B cell (primary cell): ENCODE measurements around the gene ADAMTS12. TPM values are rescaled to one million over a fixed set of nuclear protein-coding genes. Genes with fewer than 3 reads are reported as not detected.

ENCODE experiments used
- ATAC-seq: fragments of 200-7000 bp; cut with Tn5 transposase; one replicate; pipeline ENCODE4 v1.10.0; 2021; ENCODE audit warnings: low read depth, mild to moderate bottlenecking, moderate number of reproducible peaks, moderate library complexity
- CTCF ChIA-PET: fragments of 350-600 bp; sonication (Branson Sonifier 250); formaldehyde crosslinking; loops from one replicate; lab custom pipeline; 2021; ENCODE audit warnings: antibody characterized with exemption, inconsistent platforms; lab: Charles Lee
- POLR2A ChIA-PET: fragments of 350-600 bp; sonication (Branson Sonifier 250); formaldehyde crosslinking; loops from one replicate; lab custom pipeline; 2021; ENCODE audit warnings: antibody characterized with exemption; lab: Charles Lee
- DNase-seq: peaks from one replicate; pipeline ENCODE4 v3.0.0; 2013
- H2AFZ ChIP-seq: 2 replicates; pipeline ENCODE4 v1.6.1; 2012; ENCODE audit warnings: mild to moderate bottlenecking, low read depth, low read length; ENCODE audit not compliant: insufficient read depth, poor library complexity, severe bottlenecking
- H3K27ac ChIP-seq, 2 donors: 1 replicate in 1 of 2; 2 replicates in 1 of 2; pipeline ENCODE4 v1.5.1; 2012 to 2013; ENCODE audit warnings: low read length in 2 of 2, mild to moderate bottlenecking in 2 of 2, moderate library complexity in 1 of 2
- H3K27me3 ChIP-seq, 4 experiments: fragments of 200-600 bp in 1 of 4; sonication (generic) in 1 of 4; replicated peaks in 1 of 4; 1 replicate in 2 of 4; 2 replicates in 2 of 4; pipeline versions ENCODE4 v1.6.1 to v1.7.0; 2013 to 2016; ENCODE audit warnings: low read length in 3 of 4, mild to moderate bottlenecking in 2 of 4, mixed read lengths in 1 of 4, moderate library complexity in 1 of 4; ENCODE audit not compliant: insufficient read depth in 4 of 4, control insufficient read depth in 3 of 4; ENCODE audit errors: control extremely low read depth in 1 of 4
- H3K36me3 ChIP-seq, 2 experiments: replicated peaks in 1 of 2; 1 replicate in 1 of 2; 2 replicates in 1 of 2; pipeline versions ENCODE4 v1.6.1 to v1.7.1; 2013; ENCODE audit warnings: low read length in 1 of 2; ENCODE audit not compliant: insufficient read depth in 2 of 2, control insufficient read depth in 1 of 2; ENCODE audit errors: control extremely low read depth in 1 of 2, extremely low read depth in 1 of 2
- H3K4me1 ChIP-seq, 2 donors: fragments of 200-600 bp in 1 of 2; sonication (generic) in 1 of 2; 1 replicate in 1 of 2; 2 replicates in 1 of 2; pipeline versions ENCODE4 v1.5.1 to v1.6.1; 2013 to 2017; ENCODE audit warnings: low read length in 2 of 2; ENCODE audit not compliant: control insufficient read depth in 2 of 2, insufficient read depth in 2 of 2
- H3K4me2 ChIP-seq: replicated peaks from 2 replicates; pipeline ENCODE3; 2012; ENCODE audit warnings: mild to moderate bottlenecking, low read depth, low read length; ENCODE audit not compliant: poor library complexity, severe bottlenecking
- H3K4me3 ChIP-seq, 5 experiments: fragments of 200-600 bp in 1 of 5; sonication (generic) in 1 of 5; 1 replicate in 3 of 5; 2 replicates in 2 of 5; pipeline versions ENCODE4 v1.5.1 to v1.7.0; 2011 to 2016; ENCODE audit warnings: low read length in 4 of 5, mild to moderate bottlenecking in 4 of 5, low read depth in 2 of 5, control low read depth in 1 of 5, moderate library complexity in 1 of 5; ENCODE audit not compliant: insufficient read depth in 1 of 5; ENCODE audit errors: control extremely low read depth in 1 of 5, extremely low read depth in 1 of 5
- H3K79me2 ChIP-seq: fragments of 200-600 bp; sonication (generic); one replicate; pipeline ENCODE4 v1.6.0; 2016; ENCODE audit warnings: low read length; ENCODE audit not compliant: control insufficient read depth, insufficient read depth
- H3K9ac ChIP-seq: fragments of 200-600 bp; sonication (generic); 2 replicates; pipeline ENCODE4 v1.6.1; 2017; ENCODE audit warnings: mild to moderate bottlenecking, low read length, moderate library complexity
- H3K9me3 ChIP-seq, 3 donors: one replicate each; pipeline versions ENCODE4 v1.6.1 to v1.7.1; 2013; ENCODE audit warnings: low read length in 2 of 3; ENCODE audit not compliant: control insufficient read depth in 2 of 3, insufficient read depth in 1 of 3; ENCODE audit errors: control extremely low read depth in 1 of 3
- H4K20me1 ChIP-seq: 2 replicates; pipeline ENCODE4 v1.6.0; 2012; ENCODE audit warnings: mild to moderate bottlenecking, low read length; ENCODE audit not compliant: insufficient read depth, control insufficient read depth, poor library complexity, severe bottlenecking
- H3K27ac Mint-ChIP-seq: one replicate; pipeline ENCODE4 v1.8.0; 2021; ENCODE audit warnings: mixed read lengths
- H3K27me3 Mint-ChIP-seq: one replicate; pipeline ENCODE4 v1.8.0; 2021; ENCODE audit warnings: mixed read lengths
- H3K4me1 Mint-ChIP-seq: one replicate; pipeline ENCODE4 v1.8.0; 2021; ENCODE audit warnings: mixed read lengths
- H3K4me3 Mint-ChIP-seq: one replicate; pipeline ENCODE4 v1.8.0; 2021; ENCODE audit warnings: mixed read lengths
- H3K9me3 Mint-ChIP-seq: one replicate; pipeline ENCODE4 v1.8.0; 2022; ENCODE audit warnings: mixed read lengths; ENCODE audit not compliant: insufficient read depth
- CTCF ChIP-seq: fragments of 200-600 bp; IDR thresholded peaks from one replicate; pipeline ENCODE4 v1.8.0; 2022; ENCODE audit warnings: antibody characterized with exemption, mild to moderate bottlenecking
- EZH2 ChIP-seq: IDR thresholded peaks from 2 replicates; pipeline ENCODE4 v1.6.1; 2012; ENCODE audit warnings: borderline replicate concordance, low read depth, mild to moderate bottlenecking, moderate library complexity, low read length; ENCODE audit not compliant: insufficient read depth, poor library complexity, severe bottlenecking
- WGBS: methylation state at CpG from one replicate; pipeline ENCODE4 v1.1.5; 2013; ENCODE audit warnings: missing lambda C conversion rate; ENCODE audit not compliant: insufficient coverage; 5-methylcytosine and 5-hydroxymethylcytosine counted together
- intact Hi-C: fragments of 100-400 bp; cut with micrococcal nuclease; formaldehyde crosslinking; loops from one replicate; pipeline ENCODE4 v1.10.0; 2022
- polyA plus RNA-seq: library from polyadenylated mRNA; depleted of rRNA; stranded (reverse); fragments of >200 nt; gene quantifications from 2 replicates; pipeline ENCODE4 v1.2.3, GENCODE V29; 2012
- total RNA-seq, 2 donors: library from RNA; stranded (reverse); fragments of 120-200 nt in 1 of 2; gene quantifications; 1 replicate in 1 of 2; 2 replicates in 1 of 2; pipeline versions ENCODE4 v1.2.3 to v1.2.4, GENCODE V29; 2013 to 2022

ADAMTS12 gene
- total and polyA plus RNA-seq, 2 donors (not counting 1 experiment from before 2014, with no cell fraction given): not detected

GRCh38 chr5:33537240-33537639 is 354.6 kb downstream of the ADAMTS12 start:
- Histone ChIP-seq H3K27me3 (peaks cover 0 to 3% (median 0%) of the 10 kb centered on the region in 4 experiments), H3K4me1 (no peaks in the 10 kb centered on the region), H3K4me2 (no peak overlapping the region), H3K4me3 (no peak overlapping the region), H3K9ac (no peak overlapping the region), H3K79me2 (no peaks in the 10 kb centered on the region), H3K36me3 (no peaks in the 10 kb centered on the region), H4K20me1 (no peaks in the 10 kb centered on the region), H2AFZ (no peak overlapping the region), H3K9me3 (peaks cover 0 to 6% (median 0%) of the 10 kb centered on the region in 3 donors), H3K27ac (no peak overlapping the region)
- ATAC-seq (no peak), DNase-seq (no peak)
- no peak overlapping the region for H3K27ac Mint-ChIP-seq
- ChIA-PET CTCF (no interaction called here), POLR2A (no interaction called here)
- no peak overlapping the region for H3K4me3 Mint-ChIP-seq
- TF ChIP-seq CTCF (no peak), EZH2 (no peak)
- no peaks in the 10 kb centered on the region for H3K4me1 Mint-ChIP-seq
- WGBS: no CpG with 5 or more reads among the region's 1 CpG
- peaks cover 18% of the 10 kb centered on the region for H3K27me3 Mint-ChIP-seq
- intact Hi-C loops: no loop called here
- H3K9me3 Mint-ChIP-seq: no peaks in the 10 kb centered on the region

- H3K27ac Mint-ChIP-seq: no peak overlapping the region
- DNase-seq (no peak), ATAC-seq (no peak)
- no peak overlapping the region for H3K4me3 ChIP-seq
- no peaks in the 10 kb centered on the region for H4K20me1 ChIP-seq
- CTCF ChIA-PET: no interaction called here
- TF ChIP-seq CTCF: no peak
- TF ChIP-seq EZH2: no peak
- peaks cover 0 to 3% (median 0%) of the 10 kb centered on the region in 4 experiments for H3K27me3 ChIP-seq
- H3K27me3 Mint-ChIP-seq: peaks cover 18% of the 10 kb centered on the region
- H3K4me3 Mint-ChIP-seq: no peak overlapping the region
- H3K4me1 Mint-ChIP-seq: no peaks in the 10 kb centered on the region
- no peaks in the 10 kb centered on the region for H3K79me2 ChIP-seq
- H3K9ac ChIP-seq: no peak overlapping the region
- H3K9me3 ChIP-seq: peaks cover 0 to 6% (median 0%) of the 10 kb centered on the region in 3 donors
- no peaks in the 10 kb centered on the region for H3K4me1 ChIP-seq
- POLR2A ChIA-PET: no interaction called here
- H2AFZ ChIP-seq: no peak overlapping the region
- H3K36me3 ChIP-seq: no peaks in the 10 kb centered on the region
- H3K9me3 Mint-ChIP-seq: no peaks in the 10 kb centered on the region
- WGBS: no CpG with 5 or more reads among the region's 1 CpG
- H3K27ac ChIP-seq: no peak overlapping the region
- no peak overlapping the region for H3K4me2 ChIP-seq
- intact Hi-C loops: no loop called here
These were observed 355.0 kb downstream of the ADAMTS12 start for GRCh38 chr5:33536802-33537201.
